ENCODE measurements around the gene ANKRD44.
"Not testable (repeated sequence)": the region's sequence is repeated elsewhere in the genome, so short reads cannot be mapped to it uniquely, and the experiment has no call there.

The ANKRD44 gene

DNA sequence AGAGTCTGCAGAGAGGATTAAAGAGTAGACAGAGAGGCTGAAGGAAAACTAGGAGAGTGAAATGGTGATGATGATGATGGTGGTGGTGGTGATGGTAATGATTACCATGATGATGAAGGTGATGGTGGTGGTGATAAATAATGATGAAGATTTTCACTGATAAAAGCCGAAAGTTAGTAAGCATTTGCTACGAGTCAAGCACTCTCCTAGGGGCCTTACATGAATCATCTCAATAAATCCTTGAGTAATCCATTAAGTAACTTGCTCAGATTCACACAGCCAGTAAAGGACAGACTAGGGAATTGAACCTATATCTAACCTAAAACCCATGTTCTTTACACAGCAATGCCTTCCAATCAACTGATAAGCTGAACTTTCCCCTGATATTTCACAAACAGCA lies 277.4 kb downstream of the ANKRD44 start:
- no peak overlapping the region for H3K4me3 ChIP-seq (ENCODE audit: low read depth, low read length)
- DNase-seq (ENCODE audit: low read depth) = no peak

DNA sequence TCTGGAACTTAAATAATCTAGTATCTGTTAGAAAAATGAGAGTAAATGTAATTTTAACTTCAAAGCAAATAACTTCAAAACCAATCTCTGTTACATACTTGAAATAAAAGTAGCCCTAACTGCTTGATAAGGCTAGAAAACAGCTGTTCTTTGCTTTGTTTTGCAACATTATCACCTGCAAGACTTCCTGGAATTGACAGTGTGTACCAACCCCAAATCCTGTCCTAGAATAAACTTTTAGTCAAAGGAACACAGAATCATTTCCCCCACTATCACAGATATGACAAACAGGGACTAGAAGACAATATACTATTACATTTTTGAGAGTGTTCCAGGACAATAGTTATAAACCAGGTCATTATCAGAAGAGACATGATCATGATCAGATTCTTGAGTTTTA lies 278.8 kb downstream of the ANKRD44 start:
- no peak overlapping the region for H3K4me3 ChIP-seq (ENCODE audit: low read depth, low read length)
- no peak for DNase-seq (ENCODE audit: low read depth)

DNA sequence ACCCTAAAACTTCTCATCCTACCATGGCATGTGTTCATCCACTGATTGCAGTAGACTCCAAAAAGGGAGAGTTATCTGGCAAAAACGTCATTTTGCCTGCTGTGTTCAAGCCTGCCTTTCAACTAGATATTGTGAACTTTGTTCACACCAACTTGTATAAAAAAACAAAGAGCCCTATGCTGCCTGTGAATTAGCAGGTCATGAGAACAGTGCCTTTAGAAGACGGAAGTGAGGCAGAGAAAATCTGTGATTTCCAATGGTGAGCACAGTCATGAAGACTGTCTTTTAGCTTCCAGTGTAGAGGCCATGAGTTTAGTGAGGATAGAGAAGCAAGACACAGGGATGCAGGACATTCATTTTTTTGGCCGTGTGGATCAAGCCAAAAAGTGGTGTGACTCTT lies 280.5 kb downstream of the ANKRD44 start:
- DNase-seq (ENCODE audit: low read depth) = no peak
- no peak overlapping the region for H3K4me3 ChIP-seq (ENCODE audit: low read depth, low read length)

DNA sequence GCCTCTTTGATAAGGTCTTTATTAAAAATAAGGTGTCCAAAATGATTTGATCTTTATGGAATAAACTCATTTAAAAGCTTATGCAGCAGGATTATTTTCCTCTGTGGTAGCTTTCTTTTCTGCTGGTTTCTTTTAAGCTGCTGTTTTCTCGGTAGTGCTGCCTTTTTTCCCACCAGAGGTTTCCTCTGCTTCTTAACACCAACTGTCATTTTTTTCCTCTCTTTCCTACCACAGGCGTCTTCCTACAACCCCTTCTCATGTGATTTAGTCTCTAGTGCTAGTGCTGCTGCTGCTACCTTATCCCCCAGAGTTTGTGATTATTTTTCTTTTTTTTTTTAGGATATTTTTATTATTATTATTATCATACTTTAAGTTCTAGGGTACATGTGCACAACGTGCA lies 281.9 kb downstream of the ANKRD44 start:
- no peak for DNase-seq (ENCODE audit: low read depth)
- no peak overlapping the region for H3K4me3 ChIP-seq (ENCODE audit: low read depth, low read length)

DNA sequence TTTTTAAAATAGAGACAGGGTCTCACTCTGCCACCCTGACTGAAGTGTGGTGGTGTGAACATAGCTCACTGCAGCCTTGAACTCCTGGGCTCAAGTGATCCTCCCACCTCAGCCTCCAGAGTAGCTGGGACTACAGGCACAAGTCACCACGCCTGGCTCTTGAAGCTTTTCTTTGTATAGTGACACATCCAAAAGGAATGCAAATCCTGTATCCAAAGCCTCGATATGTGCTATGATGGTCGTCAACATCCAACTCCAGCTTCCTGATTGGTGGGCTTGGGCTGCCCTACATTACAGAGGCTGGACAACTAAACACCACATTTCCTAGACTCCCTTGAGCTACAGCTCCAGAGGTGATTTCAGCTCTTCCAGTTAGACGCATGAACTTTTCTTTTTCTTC lies 282.4 kb downstream of the ANKRD44 start:
- no peak overlapping the region for H3K4me3 ChIP-seq (ENCODE audit: low read depth, low read length)
- DNase-seq (ENCODE audit: low read depth) = peak; percentile 14

DNA sequence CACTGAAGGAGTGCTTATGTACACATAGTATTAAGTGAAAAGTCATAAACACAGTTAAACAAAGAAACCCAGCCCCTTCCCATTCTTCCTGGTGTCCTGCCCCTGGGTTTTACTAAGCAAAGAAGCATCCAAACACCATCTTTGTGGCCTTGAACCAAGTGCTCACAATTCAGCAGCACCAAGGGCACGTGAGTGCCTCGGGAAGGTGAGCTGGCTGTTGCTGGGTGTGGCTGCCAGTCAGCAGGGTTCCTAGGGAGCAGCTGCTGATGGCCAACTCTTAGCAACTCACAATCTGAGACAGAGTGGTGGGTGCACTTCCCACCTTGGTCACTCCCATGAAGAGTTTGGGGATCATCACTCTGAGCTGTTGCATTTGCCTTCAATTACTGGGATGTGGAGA lies 286.4 kb downstream of the ANKRD44 start:
- H3K4me3 ChIP-seq (ENCODE audit: low read depth, low read length) = no peak overlapping the region
- no peak for DNase-seq (ENCODE audit: low read depth)

DNA sequence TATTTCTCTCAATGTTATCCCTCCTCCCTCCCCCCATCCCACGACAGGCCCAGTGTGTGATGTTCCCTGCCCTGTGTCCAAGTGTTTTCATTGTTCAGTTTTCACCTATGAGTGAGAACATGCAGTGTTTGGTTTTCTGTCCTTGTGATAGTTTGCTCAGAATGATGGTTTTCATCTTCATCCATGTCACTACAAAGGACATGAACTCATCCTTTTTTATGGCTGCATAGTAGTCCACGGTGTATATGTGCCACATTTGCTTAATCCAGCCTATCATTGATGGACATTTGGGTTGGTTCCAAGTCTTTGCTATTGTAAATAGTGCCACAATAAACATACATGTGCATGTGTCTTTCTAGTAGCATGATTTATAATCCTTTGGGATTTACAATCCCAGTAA lies 289.7 kb downstream of the ANKRD44 start:
- DNase-seq (ENCODE audit: low read depth); H3K4me3 ChIP-seq (ENCODE audit: low read depth, low read length): not testable (repeated sequence)

DNA sequence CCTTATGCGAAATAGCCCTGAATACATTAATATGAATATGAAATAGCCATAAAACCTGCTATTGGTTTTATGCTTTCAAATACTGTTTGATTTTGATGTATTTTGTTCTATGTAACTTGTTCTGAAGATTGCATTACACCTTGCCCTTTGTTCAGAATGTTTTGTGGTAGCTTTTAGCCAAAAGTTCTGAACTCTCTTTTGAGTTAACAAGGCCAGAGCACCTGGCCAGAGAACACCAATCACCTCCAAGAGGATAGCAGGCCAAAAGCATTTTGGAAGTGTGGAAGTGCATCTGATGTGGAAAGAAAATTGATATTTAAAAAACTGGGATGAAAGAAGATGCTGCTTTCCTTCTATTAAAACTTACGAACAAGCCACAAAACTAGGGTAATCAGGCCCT lies 297.5 kb downstream of the ANKRD44 start:
- DNase-seq (ENCODE audit: low read depth) = no peak
- no peak overlapping the region for H3K4me3 ChIP-seq (ENCODE audit: low read depth, low read length)

DNA sequence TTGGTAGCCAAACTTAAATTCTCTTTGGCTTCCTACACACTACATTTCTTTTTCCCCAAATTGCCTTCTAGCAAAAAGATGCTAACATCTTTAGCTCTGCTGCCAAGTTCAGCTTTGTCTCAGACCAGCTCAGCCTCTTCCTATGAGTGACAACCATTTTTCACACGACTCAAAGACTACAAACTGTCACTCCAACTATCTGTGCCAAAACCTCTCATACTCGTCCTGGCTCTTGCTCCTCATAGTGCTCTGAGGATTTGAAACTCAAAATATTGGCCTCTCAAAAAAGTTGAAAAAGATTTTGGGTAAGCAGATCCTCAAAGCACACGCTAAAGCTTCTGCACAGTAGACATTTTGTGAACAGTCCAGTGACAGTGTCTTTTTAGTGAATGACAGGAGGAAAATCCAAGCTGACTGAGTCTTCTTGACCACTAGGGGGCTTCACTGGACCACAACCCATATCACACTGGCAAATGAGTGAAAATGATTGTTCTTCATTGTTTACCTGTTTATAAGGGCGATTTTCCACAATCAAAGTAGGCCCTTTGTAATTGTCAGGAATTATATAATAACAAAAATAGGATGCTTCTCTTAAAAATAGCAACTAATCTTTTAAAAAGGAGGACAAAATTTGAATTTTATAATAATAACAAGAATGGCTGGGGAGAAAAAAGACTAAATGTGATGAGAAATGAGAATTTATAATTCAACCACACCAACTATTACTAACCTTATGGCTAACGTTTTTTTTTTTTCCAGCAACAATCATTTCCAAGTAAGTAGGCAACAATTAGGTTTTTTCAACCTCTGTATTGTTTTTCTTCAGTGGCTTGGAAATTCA lies 298.6 kb downstream of the ANKRD44 start:
- peak; percentile 13 for DNase-seq (ENCODE audit: low read depth)
- no peak overlapping the region for H3K4me3 ChIP-seq (ENCODE audit: low read depth, low read length)

DNA sequence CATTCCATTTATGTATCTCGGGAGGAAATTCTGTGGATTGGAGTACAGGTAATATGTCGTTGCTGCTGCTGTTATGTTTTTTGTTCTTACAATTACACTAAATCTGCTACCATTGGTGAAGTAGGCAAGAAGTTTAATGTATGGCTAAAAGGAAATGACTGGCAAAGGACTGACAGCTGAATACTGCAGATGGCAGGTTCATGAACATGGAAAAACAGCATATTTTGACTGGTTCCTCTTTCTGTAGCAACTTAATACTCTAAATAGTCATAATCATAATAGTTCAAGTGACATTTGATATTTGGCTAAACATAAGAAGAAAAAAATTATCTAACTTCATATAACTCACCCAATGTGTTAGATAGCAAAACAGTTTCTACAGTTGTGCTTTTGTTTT lies 299.6 kb downstream of the ANKRD44 start:
- DNase-seq (ENCODE audit: low read depth) = no peak
- no peak overlapping the region for H3K4me3 ChIP-seq (ENCODE audit: low read depth, low read length)

DNA sequence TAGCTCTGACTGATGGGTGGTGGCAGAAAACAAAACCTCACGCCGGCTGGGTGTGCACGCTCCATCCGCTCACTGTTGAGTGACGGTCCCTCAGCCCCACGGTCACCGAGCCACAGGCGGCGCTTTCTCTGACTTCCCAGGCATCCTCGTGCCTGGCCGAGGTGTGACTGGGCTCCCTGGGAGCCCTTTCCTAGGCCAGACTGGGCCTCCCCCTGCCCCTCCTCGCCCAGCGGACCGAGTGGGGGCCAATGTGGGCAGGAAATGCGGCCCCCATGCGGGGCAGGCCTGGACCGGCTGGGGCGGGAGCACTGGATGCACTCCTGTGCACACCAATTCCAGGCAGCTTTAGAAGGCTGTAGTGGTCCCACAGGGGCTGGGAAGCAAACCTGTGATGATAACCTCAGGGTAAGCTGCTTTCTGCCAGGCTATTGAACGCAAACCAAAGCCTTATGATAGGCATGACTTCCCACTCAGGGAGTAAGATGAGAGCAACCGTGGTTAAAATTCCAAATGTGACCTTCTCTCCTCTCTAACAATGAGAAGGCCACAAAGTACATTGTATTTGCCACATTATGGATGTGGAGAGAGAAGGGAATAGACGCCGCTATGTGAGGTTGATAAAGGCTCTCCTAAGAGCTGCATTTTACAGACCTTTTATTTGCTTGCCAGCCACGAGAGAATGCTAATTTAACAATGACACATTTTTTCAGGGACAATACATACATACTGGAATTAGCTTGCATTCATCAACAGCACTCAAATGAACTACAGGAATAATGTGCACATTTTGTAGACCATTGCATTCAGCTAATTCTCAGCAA lies 300.2 kb downstream of the ANKRD44 start:
- DNase-seq (ENCODE audit: low read depth) = no peak
- H3K4me3 ChIP-seq (ENCODE audit: low read depth, low read length) = no peak overlapping the region

DNA sequence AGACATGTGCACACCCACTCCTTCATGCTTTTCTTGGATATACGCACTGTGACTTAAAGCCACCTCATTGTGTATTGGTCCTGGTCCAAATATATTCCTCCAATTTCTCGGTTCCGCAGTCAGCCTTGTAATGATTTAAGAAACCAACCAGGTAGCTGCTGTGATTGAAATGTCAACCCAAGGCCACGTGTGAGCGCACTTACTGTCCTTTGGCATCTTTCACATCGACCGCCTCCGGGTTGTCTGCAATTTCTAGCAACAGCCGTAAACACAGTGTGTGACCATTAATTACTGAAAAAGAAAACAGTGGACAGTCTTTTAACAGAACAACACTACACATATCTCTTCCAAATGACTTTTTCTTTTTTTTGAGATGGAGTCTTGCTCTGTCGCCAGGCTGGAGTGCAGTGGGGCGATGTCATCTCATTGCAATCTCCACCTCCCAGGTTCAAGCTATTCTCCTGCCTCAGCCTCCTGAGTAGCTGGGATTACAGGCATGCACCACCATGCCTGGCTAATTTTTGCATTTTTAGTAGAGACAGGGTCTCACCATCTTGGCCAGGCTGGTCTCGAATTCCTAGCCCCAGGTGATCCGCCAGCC lies 301.7 kb downstream of the ANKRD44 start:
- not testable (repeated sequence) for DNase-seq (ENCODE audit: low read depth); H3K4me3 ChIP-seq (ENCODE audit: low read depth, low read length)

DNA sequence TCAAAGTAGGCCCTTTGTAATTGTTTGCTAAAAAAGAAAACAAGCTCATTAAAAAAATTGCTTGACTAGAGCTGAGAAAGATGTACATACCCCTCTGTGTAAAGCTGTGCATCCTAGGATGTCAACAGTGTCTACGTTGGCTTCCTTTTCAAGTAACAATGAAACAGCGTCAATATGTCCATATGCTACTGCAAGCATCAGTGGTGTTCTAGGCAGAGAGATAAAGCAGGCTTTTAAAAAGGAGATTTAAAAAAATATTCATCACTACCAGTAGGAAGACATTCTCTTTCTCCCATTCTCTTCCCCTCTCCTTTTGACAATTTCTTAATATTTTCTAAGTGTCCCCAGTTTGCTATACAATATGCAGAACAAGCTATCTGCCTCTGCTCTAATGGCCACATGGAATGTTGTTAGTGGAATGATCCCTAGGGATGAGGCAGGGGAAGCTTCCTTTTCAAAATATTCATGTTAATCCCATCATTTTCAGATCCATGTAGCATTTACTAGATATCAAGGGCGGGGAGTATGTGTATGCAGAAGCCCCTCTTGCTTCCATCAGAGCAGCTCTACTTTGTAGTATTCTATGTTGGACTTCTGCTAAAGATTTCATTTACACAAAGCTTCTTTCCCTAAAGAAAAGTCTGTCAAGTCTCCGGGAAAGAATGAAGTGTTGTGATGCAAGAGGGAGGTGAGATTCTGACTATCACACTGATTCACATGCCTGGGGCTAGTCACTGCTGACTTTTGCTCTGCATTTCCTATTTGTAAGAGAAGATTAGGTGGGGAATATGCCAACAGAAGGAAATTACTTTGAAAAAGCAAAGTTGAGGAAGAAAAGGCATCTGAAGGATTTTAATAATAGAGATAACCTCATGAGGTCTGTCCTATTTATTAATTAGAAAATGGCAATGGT lies 302.6 kb downstream of the ANKRD44 start:
- no peak overlapping the region for H3K4me3 ChIP-seq (ENCODE audit: low read depth, low read length)
- no peak for DNase-seq (ENCODE audit: low read depth)

DNA sequence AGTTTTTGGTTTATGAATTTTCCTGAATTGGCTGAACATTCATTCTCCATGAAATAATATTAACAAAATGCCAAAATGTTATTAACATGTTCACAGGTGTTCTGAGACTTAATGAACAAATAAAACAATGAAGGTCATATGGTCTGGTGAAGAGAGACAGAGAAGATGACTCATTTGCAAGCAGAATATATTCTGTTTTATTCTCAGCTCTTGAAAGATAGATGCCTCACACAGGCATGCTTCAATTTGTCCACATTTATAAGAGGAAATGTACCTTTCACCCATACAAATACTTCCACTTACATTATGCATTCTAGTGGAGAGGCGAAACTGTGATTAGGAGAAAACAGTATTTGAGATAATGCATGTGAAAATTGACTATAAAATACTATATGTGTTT lies 308.7 kb downstream of the ANKRD44 start:
- no peak overlapping the region for H3K4me3 ChIP-seq (ENCODE audit: low read depth, low read length)
- DNase-seq (ENCODE audit: low read depth) = no peak

DNA sequence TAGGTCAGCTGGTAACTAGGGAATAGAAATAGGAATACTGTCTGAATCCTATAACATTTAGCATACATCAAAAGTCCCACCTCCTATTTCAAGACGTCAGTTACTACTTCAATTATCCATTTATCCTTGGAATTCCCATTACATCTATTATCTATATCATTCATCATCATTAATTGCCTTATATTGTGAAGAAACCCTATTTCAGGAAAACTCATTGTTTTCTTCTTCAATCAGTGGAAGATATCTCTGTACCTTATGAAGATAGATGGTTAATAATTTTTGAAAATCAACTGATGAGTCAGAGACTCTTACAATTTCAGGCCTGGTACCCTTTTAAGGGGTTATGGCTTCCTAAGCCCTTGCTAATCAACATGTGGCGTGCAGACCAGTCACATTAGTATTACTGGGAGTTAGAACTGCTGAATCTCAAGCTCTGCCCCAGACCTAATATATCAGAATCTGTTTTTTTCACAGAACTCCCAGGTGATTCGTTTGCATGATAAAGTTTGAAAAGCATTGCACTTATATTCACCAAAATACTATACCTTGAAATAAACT lies 314.7 kb downstream of the ANKRD44 start:
- H3K4me3 ChIP-seq (ENCODE audit: low read depth, low read length) = no peak overlapping the region
- no peak for DNase-seq (ENCODE audit: low read depth)

DNA sequence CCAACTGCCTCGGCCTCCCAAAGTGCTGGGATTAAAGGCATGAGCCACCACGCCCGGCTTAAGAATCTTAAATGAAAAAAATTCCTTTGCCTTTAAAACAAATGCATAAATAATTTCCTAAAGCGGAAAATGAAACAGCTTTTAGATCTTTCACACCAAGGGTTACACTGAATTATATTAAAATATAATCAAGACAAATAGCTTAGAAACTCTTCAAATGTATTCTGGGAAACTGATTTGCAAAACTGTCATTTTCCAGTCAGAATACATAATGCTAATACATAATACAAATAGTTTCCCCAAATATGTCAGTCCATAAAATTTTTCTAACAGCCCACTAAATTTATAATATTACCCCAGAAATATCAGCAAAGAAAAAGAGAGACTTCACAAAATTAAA lies 315.8 kb downstream of the ANKRD44 start:
- no peak overlapping the region for H3K4me3 ChIP-seq (ENCODE audit: low read depth, low read length)
- DNase-seq (ENCODE audit: low read depth) = no peak

DNA sequence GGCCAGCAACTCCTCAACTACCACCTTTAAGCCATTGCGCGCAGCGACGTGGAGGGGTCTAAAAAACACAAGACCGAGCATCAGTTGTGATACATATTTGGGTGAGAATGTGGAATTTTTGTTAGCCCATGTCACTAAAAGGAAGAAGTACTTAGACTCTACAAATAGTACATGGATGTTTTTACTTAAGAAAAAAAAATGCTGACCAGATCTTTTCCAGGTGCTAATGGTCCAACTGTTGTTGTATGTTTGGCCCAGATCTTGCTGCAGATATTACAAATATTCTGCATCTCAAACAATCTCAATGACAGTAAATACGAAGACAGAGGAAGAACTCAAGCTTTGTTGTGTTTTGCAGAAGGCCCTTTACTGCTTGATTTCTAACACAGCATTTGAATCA lies 317.0 kb downstream of the ANKRD44 start:
- no peak overlapping the region for H3K4me3 ChIP-seq (ENCODE audit: low read depth, low read length)

DNA sequence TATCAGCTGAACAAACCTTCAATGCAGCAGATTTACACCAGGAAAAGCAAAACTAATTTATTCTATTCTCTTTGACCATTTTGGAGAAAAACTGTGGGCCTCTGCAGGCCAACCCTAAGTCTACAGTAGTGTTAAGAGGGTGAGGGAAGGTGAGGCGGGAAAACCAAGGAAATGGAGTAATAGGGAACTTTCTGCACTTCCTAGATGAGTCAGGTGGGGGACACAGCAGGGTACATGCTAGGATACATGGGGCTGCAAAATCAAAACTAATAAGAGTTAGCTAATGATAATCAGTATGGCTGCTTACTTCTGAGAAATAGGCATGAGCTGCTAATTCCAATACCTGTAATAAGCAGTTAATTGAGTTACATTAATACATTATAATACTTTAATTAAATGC lies 318.1 kb downstream of the ANKRD44 start:
- H3K4me3 ChIP-seq (ENCODE audit: low read depth, low read length) = no peak overlapping the region
- no peak for DNase-seq (ENCODE audit: low read depth)

More for the DNA sequence above, 317.0 kb downstream of the ANKRD44 start:
- no peak for DNase-seq (ENCODE audit: low read depth)

DNA sequence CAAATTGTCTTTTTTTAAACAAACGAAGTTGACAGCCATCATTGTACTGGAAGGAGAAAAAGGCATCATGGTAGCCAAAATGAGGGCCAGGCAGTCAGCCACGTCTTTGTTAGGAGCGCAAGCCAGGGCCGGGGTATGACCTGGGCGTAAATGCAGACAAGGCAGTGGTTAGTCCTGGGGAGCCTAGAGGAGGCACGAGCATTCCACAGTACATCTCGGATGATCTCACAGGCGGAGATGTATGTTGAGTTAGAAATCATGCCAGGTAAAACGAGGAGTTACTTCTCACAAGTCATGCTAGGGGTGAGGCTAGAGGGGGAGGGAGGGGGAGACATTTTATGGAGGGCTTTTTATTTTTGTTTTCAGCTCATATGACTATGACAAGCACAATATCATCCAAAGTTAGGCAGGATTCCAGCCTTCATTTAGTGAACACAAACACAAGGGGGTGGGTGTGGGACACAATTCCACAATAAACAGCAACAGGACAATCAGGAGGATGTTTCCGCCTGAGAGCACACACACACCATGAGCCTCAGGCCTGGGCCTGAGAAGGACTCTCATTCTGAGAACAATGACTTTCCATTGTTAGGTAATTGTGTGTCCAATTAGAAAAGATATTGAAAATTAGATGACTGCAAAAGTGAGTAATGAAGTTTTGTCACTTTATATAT lies 319.7 kb downstream of the ANKRD44 start:
- no peak overlapping the region for H3K4me3 ChIP-seq (ENCODE audit: low read depth, low read length)

More for the DNA sequence above, 319.7 kb downstream of the ANKRD44 start:
- DNase-seq (ENCODE audit: low read depth) = no peak
